IPS DF 6.9 (cell line): ENCODE measurements around the gene CCDC149.

Experiments
- DNase-seq: peaks from one replicate; pipeline ENCODE4 v3.0.0-alpha.2; 2013; ENCODE audit warnings: low read depth, low spot score
- H3K27ac ChIP-seq: one replicate; pipeline ENCODE4 v1.5.1; 2013; ENCODE audit warnings: low read length, control low read depth
- H3K27me3 ChIP-seq: 2 replicates; pipeline ENCODE4 v1.6.1; 2013; ENCODE audit warnings: mild to moderate bottlenecking, low read length; ENCODE audit not compliant: control insufficient read depth, insufficient read depth
- H3K36me3 ChIP-seq: 2 replicates; pipeline ENCODE4 v1.6.1; 2013; ENCODE audit warnings: low read length; ENCODE audit not compliant: control insufficient read depth, insufficient read depth
- H3K4me1 ChIP-seq: 2 replicates; pipeline ENCODE4 v1.6.1; 2013; ENCODE audit warnings: low read length; ENCODE audit not compliant: control insufficient read depth, insufficient read depth
- H3K4me3 ChIP-seq: 2 replicates; pipeline ENCODE4 v1.5.1; 2013; ENCODE audit warnings: mild to moderate bottlenecking, low read length
- H3K9me3 ChIP-seq: 2 replicates; pipeline ENCODE4 v1.6.1; 2013; ENCODE audit warnings: low read length, inconsistent platforms; ENCODE audit not compliant: control insufficient read depth, insufficient read depth
- WGBS: extraction: QIAGEN DNeasy Blood & Tissue Kit; methylation state at CpG from one replicate; pipeline ENCODE4 v1.1.7; 2013; ENCODE audit warnings: mixed read lengths, missing lambda C conversion rate; ENCODE audit not compliant: insufficient read length, insufficient coverage; 5-methylcytosine and 5-hydroxymethylcytosine counted together

Gene CCDC149

GRCh38 chr4:24846716-24847115, 66.1 kb downstream of the CCDC149 start:
- H3K4me3 ChIP-seq = no peak overlapping the region
- H3K27me3 ChIP-seq = no peaks in the 10 kb centered on the region
- no peaks in the 10 kb centered on the region for H3K9me3 ChIP-seq
- H3K27ac ChIP-seq = no peak overlapping the region
- DNase-seq = no peak
- WGBS = no CpG with 5 or more reads among the region's 5 CpGs
- H3K4me1 ChIP-seq = no peaks in the 10 kb centered on the region
- H3K36me3 ChIP-seq = no peaks in the 10 kb centered on the region

- H3K4me3 ChIP-seq = no peak overlapping the region
- H3K9me3 ChIP-seq = no peaks in the 10 kb centered on the region
- no peak for DNase-seq
- H3K36me3 ChIP-seq = no peaks in the 10 kb centered on the region
- no peaks in the 10 kb centered on the region for H3K27me3 ChIP-seq
- no CpG with 5 or more reads among the region's 5 CpGs for WGBS
- no peak overlapping the region for H3K27ac ChIP-seq
- no peaks in the 10 kb centered on the region for H3K4me1 ChIP-seq
Observed at GRCh38 chr4:24845902-24846301, 66.9 kb downstream of the CCDC149 start.

- Histone ChIP-seq H3K27me3 (no peaks in the 10 kb centered on the region), H3K4me3 (no peak overlapping the region), H3K9me3 (no peaks in the 10 kb centered on the region), H3K36me3 (no peaks in the 10 kb centered on the region), H3K27ac (no peak overlapping the region), H3K4me1 (no peaks in the 10 kb centered on the region)
- DNase-seq = no peak
- WGBS = no CpG with 5 or more reads among the region's 8 CpGs
Observed at GRCh38 chr4:24845132-24845531, 67.7 kb downstream of the CCDC149 start.

GRCh38 chr4:24843096-24843495, 69.7 kb downstream of the CCDC149 start:
- Histone ChIP-seq H3K4me1 (no peaks in the 10 kb centered on the region), H3K27me3 (no peaks in the 10 kb centered on the region), H3K9me3 (no peaks in the 10 kb centered on the region), H3K36me3 (no peaks in the 10 kb centered on the region), H3K4me3 (no peak overlapping the region), H3K27ac (no peak overlapping the region)
- no CpG with 5 or more reads among the region's 3 CpGs for WGBS
- no peak for DNase-seq

- WGBS = no CpG with 5 or more reads among the region's 9 CpGs
- no peaks in the 10 kb centered on the region for H3K4me1 ChIP-seq
- no peaks in the 10 kb centered on the region for H3K36me3 ChIP-seq
- DNase-seq = no peak
- H3K4me3 ChIP-seq = no peak overlapping the region
- H3K27ac ChIP-seq = no peak overlapping the region
- no peaks in the 10 kb centered on the region for H3K9me3 ChIP-seq
- H3K27me3 ChIP-seq = no peaks in the 10 kb centered on the region
Observed at GRCh38 chr4:24842356-24842755, 70.5 kb downstream of the CCDC149 start.

GRCh38 chr4:24840826-24841543, 71.9 kb downstream of the CCDC149 start:
- no CpG with 5 or more reads among the region's 3 CpGs for WGBS
- Histone ChIP-seq H3K9me3 (no peaks in the 10 kb centered on the region), H3K4me1 (no peaks in the 10 kb centered on the region), H3K36me3 (no peaks in the 10 kb centered on the region), H3K27ac (no peak overlapping the region), H3K27me3 (no peaks in the 10 kb centered on the region), H3K4me3 (no peak overlapping the region)
- no peak for DNase-seq

GRCh38 chr4:24840362-24840761, 72.5 kb downstream of the CCDC149 start:
- H3K36me3 ChIP-seq = no peaks in the 10 kb centered on the region
- DNase-seq = no peak
- H3K27me3 ChIP-seq = no peaks in the 10 kb centered on the region
- no CpG with 5 or more reads among the region's 5 CpGs for WGBS
- no peak overlapping the region for H3K27ac ChIP-seq
- H3K4me1 ChIP-seq = no peaks in the 10 kb centered on the region
- H3K4me3 ChIP-seq = no peak overlapping the region
- H3K9me3 ChIP-seq = no peaks in the 10 kb centered on the region

GRCh38 chr4:24837781-24838180, 75.1 kb downstream of the CCDC149 start:
- DNase-seq = no peak

GRCh38 chr4:24837336-24837735, 75.5 kb downstream of the CCDC149 start:
- H3K27ac ChIP-seq = no peak overlapping the region
- H3K4me3 ChIP-seq = no peak overlapping the region
- no peaks in the 10 kb centered on the region for H3K36me3 ChIP-seq
- H3K27me3 ChIP-seq = no peaks in the 10 kb centered on the region
- WGBS = no CpG with 5 or more reads among the region's 7 CpGs
- H3K9me3 ChIP-seq = no peaks in the 10 kb centered on the region
- H3K4me1 ChIP-seq = no peaks in the 10 kb centered on the region
- no peak for DNase-seq

More at GRCh38 chr4:24837781-24838180, 75.1 kb downstream of the CCDC149 start:
- Histone ChIP-seq H3K4me1 (no peaks in the 10 kb centered on the region), H3K27me3 (no peaks in the 10 kb centered on the region), H3K4me3 (no peak overlapping the region), H3K27ac (no peak overlapping the region), H3K9me3 (no peaks in the 10 kb centered on the region), H3K36me3 (no peaks in the 10 kb centered on the region)
- WGBS = no CpG with 5 or more reads among the region's 5 CpGs

GRCh38 chr4:24836661-24837242, 76.1 kb downstream of the CCDC149 start:
- H3K27me3 ChIP-seq = no peaks in the 10 kb centered on the region
- WGBS = no CpG with 5 or more reads among the region's 6 CpGs
- H3K4me3 ChIP-seq = no peak overlapping the region
- no peak for DNase-seq
- H3K9me3 ChIP-seq = no peaks in the 10 kb centered on the region
- H3K36me3 ChIP-seq = no peaks in the 10 kb centered on the region
- no peak overlapping the region for H3K27ac ChIP-seq
- no peaks in the 10 kb centered on the region for H3K4me1 ChIP-seq

- H3K36me3 ChIP-seq = no peaks in the 10 kb centered on the region
Observed at GRCh38 chr4:24835696-24836095, 77.1 kb downstream of the CCDC149 start.

More at GRCh38 chr4:24835696-24836095, 77.1 kb downstream of the CCDC149 start:
- no peak overlapping the region for H3K27ac ChIP-seq
- WGBS = no CpG with 5 or more reads among the region's 4 CpGs
- DNase-seq = no peak
- no peaks in the 10 kb centered on the region for H3K4me1 ChIP-seq
- H3K9me3 ChIP-seq = no peaks in the 10 kb centered on the region
- no peak overlapping the region for H3K4me3 ChIP-seq
- H3K27me3 ChIP-seq = no peaks in the 10 kb centered on the region
